Lower lobe of right lung (tissue), 2 donors: ENCODE data around the gene ARL6IP4. TPM values are rescaled to one million over a fixed set of nuclear protein-coding genes. Genes with fewer than 3 reads are reported as not detected.

ENCODE experiments used
- ATAC-seq, 2 donors: fragments of 200-7000 bp; cut with Tn5 transposase; one replicate each; pipeline ENCODE4 v1.9.1; 2020 to 2022; ENCODE audit warnings: mild to moderate bottlenecking in 2 of 2, moderate library complexity in 2 of 2
- DNase-seq: peaks from one replicate; pipeline ENCODE4 v3.0.0-alpha.2; 2020
- H3K27ac ChIP-seq: fragments of 200-600 bp; one replicate; pipeline ENCODE4 v1.8.0; 2022
- H3K27me3 ChIP-seq: fragments of 200-600 bp; one replicate; pipeline ENCODE4 v1.8.0; 2022; ENCODE audit warnings: low read depth
- H3K36me3 ChIP-seq: fragments of 200-600 bp; one replicate; pipeline ENCODE4 v1.8.0; 2022; ENCODE audit warnings: mild to moderate bottlenecking
- H3K4me1 ChIP-seq: fragments of 200-600 bp; one replicate; pipeline ENCODE4 v1.8.0; 2022
- H3K4me3 ChIP-seq: fragments of 200-600 bp; one replicate; pipeline ENCODE4 v1.8.0; 2022; ENCODE audit warnings: mild to moderate bottlenecking
- H3K9me3 ChIP-seq: fragments of 200-600 bp; one replicate; pipeline ENCODE4 v1.8.0; 2022
- CTCF ChIP-seq: fragments of 200-600 bp; IDR thresholded peaks from one replicate; pipeline ENCODE4 v1.8.0; 2022; ENCODE audit warnings: antibody characterized with exemption, mild to moderate bottlenecking
- intact Hi-C: fragments of 100-400 bp; cut with DNase I; formaldehyde crosslinking; loops from one replicate; pipeline ENCODE4 v1.11.0; 2022
- total RNA-seq: library from RNA; stranded (reverse); fragmentation: NEBNext Ultra II Directional; extraction: Animal tissue kit (Norgen Biotek cat#: 25700); gene quantifications from one replicate; pipeline ENCODE4 v1.2.1, GENCODE V29; 2021
- donor health status: DM: no; HTN: yes; CAD: no; lungs with severe emphysema.

Gene ARL6IP4
- total RNA-seq, 1 donor from 2014 or later, result 139 TPM

- intact Hi-C loops, result no loop called here
- no peak for ATAC-seq
- no peak for DNase-seq
Observed at GRCh38 chr12:123000578-123000977, 20.1 kb downstream of the ARL6IP4 start.

GRCh38 chr12:123001464-123001863 lies 21.0 kb downstream of the ARL6IP4 start:
- no peak for TF ChIP-seq CTCF
- DNase-seq, result no peak
- Histone ChIP-seq H3K27me3 (no peaks in the 10 kb centered on the region), H3K36me3 (peaks cover 69% of the 10 kb centered on the region), H3K4me3 (no peak overlapping the region), H3K4me1 (no peaks in the 10 kb centered on the region), H3K27ac (no peak overlapping the region), H3K9me3 (no peaks in the 10 kb centered on the region)
- intact Hi-C loops, result no loop called here
- ATAC-seq, result no peak

More at GRCh38 chr12:123000578-123000977, 20.1 kb downstream of the ARL6IP4 start:
- H3K36me3 ChIP-seq, result peaks cover 72% of the 10 kb centered on the region
- H3K27me3 ChIP-seq, result no peaks in the 10 kb centered on the region
- no peak overlapping the region for H3K27ac ChIP-seq
- H3K4me3 ChIP-seq, result no peak overlapping the region
- TF ChIP-seq CTCF, result no peak
- H3K4me1 ChIP-seq, result no peaks in the 10 kb centered on the region
- no peaks in the 10 kb centered on the region for H3K9me3 ChIP-seq

- Histone ChIP-seq H3K4me1 (no peaks in the 10 kb centered on the region), H3K27me3 (no peaks in the 10 kb centered on the region), H3K9me3 (no peaks in the 10 kb centered on the region), H3K36me3 (peaks cover 69% of the 10 kb centered on the region), H3K27ac (no peak overlapping the region), H3K4me3 (no peak overlapping the region)
- intact Hi-C loops, result no loop called here
- no peak for DNase-seq
- no peak for TF ChIP-seq CTCF
- ATAC-seq, result no peak
Observed at GRCh38 chr12:123003257-123003656, 22.8 kb downstream of the ARL6IP4 start.

GRCh38 chr12:123004287-123004686 lies 23.8 kb downstream of the ARL6IP4 start:
- Histone ChIP-seq H3K9me3 (no peaks in the 10 kb centered on the region), H3K4me1 (no peaks in the 10 kb centered on the region), H3K4me3 (no peak overlapping the region), H3K36me3 (peaks cover 75% of the 10 kb centered on the region), H3K27ac (no peak overlapping the region), H3K27me3 (no peaks in the 10 kb centered on the region)
- ATAC-seq (no peak), DNase-seq (no peak)
- TF ChIP-seq CTCF, result no peak
- intact Hi-C loops, result no loop called here

- no peak for TF ChIP-seq CTCF
- H3K4me1 ChIP-seq, result no peaks in the 10 kb centered on the region
- H3K27me3 ChIP-seq, result no peaks in the 10 kb centered on the region
- no peak overlapping the region for H3K4me3 ChIP-seq
- ATAC-seq (no peak), DNase-seq (no peak)
- H3K27ac ChIP-seq, result no peak overlapping the region
- H3K36me3 ChIP-seq, result peaks cover 76% of the 10 kb centered on the region
- intact Hi-C loops, result no loop called here
- H3K9me3 ChIP-seq, result no peaks in the 10 kb centered on the region
Observed at GRCh38 chr12:123005081-123005626, 24.7 kb downstream of the ARL6IP4 start.

- ATAC-seq (no peak), DNase-seq (no peak)
- intact Hi-C loops, result no loop called here
- H3K4me1 ChIP-seq, result no peaks in the 10 kb centered on the region
- no peaks in the 10 kb centered on the region for H3K27me3 ChIP-seq
- no peaks in the 10 kb centered on the region for H3K9me3 ChIP-seq
- TF ChIP-seq CTCF, result no peak
- peaks cover 76% of the 10 kb centered on the region for H3K36me3 ChIP-seq
- H3K27ac ChIP-seq, result no peak overlapping the region
- no peak overlapping the region for H3K4me3 ChIP-seq
Observed at GRCh38 chr12:123006977-123007376, 26.5 kb downstream of the ARL6IP4 start.
